GM12892 (cell line): ENCODE data around the gene VARS2.
"Not testable (repeated sequence)": the region's sequence is repeated elsewhere in the genome, so short reads cannot be mapped to it uniquely, and the experiment has no call there.

Experiments
- POLR2A ChIP-seq: IDR thresholded peaks from 2 replicates; pipeline ENCODE4 v1.6.1; 2011; ENCODE audit warnings: low read depth, low read length, control low read depth
- POLR2AphosphoS5 ChIP-seq: IDR thresholded peaks from 2 replicates; pipeline ENCODE4 v1.6.1; 2011; ENCODE audit warnings: low read depth, low read length, control low read depth

DNA sequence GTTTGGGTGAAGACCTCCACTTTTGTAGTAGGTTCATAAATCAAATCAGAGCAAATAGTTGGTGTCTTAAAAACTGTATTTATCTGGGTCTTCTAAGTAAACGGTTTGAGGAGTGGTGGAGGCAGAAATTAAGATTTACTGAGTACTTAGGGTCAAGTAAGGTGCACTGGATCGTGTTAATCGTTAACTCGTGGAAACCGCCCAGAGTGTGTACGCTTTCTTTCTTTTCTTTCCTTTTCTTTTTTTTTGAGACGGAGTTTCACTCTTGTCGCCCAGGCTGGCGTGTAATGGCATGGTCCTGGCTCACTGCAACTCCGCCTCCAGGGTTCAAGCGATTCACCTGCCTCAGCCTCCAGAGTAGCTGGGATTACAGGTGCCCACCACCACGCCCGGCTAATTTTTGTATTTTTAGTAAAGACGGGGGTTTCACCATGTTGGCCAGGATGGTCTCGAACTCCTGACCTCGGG is 6.7 kb upstream of the VARS2 start:
- TF ChIP-seq POLR2A, POLR2AphosphoS5: not testable (repeated sequence)
